HG03196 (cell line): ENCODE results near the gene GRPEL2.

ENCODE experiments used
- ATAC-seq: cut with Tn5 transposase; IDR thresholded peaks from one replicate; pipeline ENCODE4 v1.9.1; 2021; ENCODE audit not compliant: unreplicated experiment

The GRPEL2 gene

GRCh38 chr5:149317281-149318048 lies 27.8 kb upstream of the GRPEL2 start:
- no peak for ATAC-seq

- no peak for ATAC-seq
These were observed 26.1 kb upstream of the GRPEL2 start for GRCh38 chr5:149319174-149319573.

DNA sequence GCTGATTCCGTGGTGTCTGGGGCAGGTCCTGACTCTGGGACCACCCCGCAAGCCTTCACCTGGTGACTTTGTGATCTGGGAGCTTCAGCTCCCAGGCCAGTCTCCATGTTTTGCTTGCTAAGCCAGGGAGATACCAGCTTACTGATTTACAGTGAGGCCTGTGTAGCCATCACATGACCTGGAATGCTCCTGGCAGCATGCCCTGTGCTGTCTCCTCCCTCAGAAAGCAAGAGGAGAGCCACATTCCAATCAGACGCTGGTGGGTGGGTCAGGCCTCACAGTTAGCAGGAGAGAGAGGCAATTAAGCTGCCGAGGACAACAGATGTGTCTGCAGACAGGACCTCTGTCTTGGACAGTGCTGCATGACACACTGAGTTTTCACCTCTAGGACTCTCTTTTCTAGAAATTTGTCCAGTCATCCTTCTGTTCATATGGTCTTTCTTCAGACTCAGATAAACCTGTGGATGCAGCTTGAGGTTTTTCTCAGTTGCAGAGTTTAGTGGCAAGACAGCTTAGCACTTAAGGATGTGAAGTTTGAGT lies 24.4 kb upstream of the GRPEL2 start:
- no peak for ATAC-seq

GRCh38 chr5:149322518-149322917 lies 22.8 kb upstream of the GRPEL2 start:
- ATAC-seq, result no peak

DNA sequence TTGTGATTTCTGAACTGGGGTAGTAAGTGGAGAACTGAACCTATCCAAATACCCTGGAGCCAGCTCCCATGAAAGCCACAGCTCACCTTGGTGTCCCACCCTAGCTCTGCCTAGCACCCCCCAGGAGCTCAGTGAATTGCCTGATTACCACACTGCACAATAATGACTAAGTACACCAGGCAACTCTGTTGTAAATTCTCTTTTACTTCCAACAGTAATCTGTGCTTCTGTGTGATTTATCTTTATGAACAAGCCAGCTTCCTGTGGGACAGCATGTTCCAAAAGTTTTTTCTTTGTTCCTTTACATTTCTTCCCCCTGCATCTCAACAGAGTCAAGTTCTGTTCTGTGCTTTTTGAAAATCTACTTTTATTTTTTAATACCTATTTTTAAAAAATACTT lies 22.1 kb upstream of the GRPEL2 start:
- ATAC-seq, result no peak

DNA sequence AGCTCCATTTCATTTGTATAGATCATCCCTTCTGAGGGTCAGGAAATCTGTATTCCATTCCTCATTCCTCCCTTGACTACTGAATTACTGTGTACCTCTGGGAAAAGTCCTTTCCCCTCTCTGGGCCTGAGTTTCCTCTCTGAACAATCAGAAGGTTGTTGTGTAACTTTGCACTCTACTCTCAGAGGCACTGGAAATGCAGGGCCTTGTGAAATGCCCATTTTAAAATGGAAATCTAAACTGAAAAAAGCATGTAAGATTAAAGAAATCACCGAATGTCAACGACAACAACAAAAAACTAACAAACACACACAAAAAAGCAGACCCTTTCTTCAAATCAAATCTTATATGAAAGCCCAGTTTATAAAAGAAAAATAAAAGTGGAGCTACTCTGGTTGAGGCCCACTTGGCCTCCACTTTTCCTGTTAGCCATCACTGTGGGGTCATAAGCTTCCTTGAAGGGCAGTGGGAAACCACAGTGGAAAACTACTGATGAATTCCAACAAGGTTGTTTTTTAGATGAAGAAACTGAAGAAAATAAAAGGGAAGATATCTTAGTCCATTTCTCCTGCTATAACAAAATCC lies 21.6 kb upstream of the GRPEL2 start:
- ATAC-seq, result no peak

DNA sequence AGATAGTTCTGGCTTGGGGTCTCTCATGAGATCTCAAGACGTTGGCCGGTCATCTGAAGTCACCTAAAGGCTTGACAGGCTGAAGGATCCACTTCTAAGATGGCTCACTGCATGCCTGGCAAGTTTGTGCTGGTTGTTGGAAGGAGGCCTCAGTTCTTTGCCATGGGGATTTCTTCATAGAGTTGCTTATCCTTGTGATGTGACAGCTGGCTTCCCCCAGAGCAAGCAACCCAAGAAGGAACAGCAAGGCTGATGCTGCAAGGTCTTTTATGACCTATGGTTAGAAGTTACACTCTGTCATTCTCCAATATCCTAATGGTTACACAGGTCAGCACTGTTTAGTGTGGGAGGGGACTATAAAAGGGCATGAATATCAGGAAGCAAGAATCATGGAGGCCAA lies 20.7 kb upstream of the GRPEL2 start:
- ATAC-seq, result no peak

- no peak for ATAC-seq
These were observed 20.0 kb upstream of the GRPEL2 start for GRCh38 chr5:149325166-149325735.

DNA sequence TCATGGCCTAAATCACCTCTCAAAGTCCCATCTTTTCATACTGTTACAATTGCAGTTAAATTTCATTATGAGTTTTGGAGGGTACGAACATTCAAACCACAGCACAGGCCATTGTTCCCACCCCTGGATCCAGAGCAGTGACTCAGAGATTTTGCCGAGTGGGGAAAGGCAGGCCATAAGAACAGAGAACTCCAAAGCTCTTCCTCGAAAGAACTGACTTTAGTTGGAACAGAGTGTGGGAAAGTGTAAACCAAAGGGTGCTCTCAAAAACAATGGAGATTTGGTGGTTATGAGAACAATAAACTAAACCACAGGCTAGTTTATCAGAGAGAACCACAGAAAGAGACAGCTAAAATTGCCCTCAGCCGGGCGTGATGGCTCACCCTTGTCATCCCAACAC lies 19.4 kb upstream of the GRPEL2 start:
- no peak for ATAC-seq

DNA sequence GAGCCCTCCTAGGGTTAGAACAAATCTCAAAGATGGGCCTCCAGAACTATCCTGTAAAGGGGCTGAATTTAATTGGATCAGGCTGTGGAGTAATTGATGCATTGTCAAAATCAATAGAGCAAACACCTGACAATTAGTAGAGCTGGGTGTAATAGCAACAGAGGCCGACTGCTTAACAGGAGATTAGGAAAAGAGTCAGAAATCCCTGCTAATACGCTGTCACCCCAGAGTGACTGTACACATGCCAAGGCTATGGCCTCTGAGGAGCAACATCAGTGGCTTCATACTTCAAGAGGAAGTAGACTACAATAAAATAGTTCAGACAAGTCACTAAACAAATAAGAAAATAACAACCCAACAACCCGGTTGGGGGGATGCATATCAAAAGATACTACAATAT lies 18.7 kb upstream of the GRPEL2 start:
- ATAC-seq, result no peak

GRCh38 chr5:149328177-149328576 lies 17.1 kb upstream of the GRPEL2 start:
- no peak for ATAC-seq

- ATAC-seq, result no peak
These were observed 11.4 kb upstream of the GRPEL2 start for GRCh38 chr5:149333711-149334443.

GRCh38 chr5:149337736-149338135 lies 7.6 kb upstream of the GRPEL2 start:
- no peak for ATAC-seq

DNA sequence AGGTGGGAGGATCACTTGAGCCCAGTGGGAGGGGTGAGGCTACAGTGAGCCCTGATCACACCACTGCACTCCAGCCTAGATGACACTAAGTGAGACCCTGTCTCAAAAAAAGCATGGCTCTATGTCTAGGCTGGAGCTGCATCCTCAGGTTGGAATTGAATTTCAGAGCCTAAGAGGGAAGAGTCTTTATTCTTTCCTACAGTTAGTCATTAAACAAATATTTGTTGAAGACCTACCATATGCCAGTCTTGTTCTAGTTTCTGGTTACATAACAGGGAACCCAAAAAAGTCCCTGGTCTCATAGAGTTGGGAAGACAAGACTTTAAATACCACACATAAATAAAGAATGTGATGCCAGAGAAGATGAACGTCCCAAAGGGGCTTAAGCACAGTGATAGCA lies 6.9 kb upstream of the GRPEL2 start:
- no peak for ATAC-seq

DNA sequence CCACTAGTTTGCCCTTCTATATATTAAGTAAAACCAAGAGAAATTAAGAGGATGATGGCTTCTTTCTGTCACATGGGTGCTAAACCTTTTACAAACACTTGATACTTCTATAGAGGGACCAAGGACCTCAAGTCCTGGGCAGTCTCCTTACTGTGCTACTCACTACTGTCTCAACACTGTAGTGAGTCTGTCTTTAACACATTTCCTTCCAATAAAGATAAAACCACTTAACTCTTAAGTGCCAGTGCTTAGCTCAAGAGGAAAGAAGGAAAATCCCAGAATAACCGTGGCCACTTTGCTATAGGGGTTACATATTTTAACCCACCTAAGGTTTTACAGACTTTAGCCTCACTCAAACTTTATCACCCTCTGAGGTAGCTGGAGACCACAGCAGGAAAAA lies 4.4 kb upstream of the GRPEL2 start:
- no peak for ATAC-seq

GRCh38 chr5:149341876-149342275 lies 3.4 kb upstream of the GRPEL2 start:
- ATAC-seq, result no peak

DNA sequence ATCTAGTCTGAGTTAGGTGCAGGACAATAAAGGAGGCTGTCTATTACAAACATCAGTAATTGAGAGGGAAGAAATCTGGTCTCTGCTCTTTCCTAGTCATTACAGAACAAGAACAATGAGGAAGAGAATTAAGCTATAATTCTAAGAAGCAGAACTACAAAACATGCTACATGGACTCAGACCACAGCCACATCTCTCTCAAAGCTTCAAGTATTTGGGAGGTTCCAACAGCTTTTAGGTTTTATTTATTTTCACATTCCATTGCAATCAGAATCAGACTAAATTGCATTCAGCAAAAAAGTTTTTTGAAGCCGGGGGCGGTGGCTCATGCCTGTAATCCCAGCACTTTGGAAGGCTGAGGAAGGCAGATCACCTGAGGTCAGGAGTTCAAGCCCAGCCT lies 1.1 kb upstream of the GRPEL2 start:
- no peak for ATAC-seq

DNA sequence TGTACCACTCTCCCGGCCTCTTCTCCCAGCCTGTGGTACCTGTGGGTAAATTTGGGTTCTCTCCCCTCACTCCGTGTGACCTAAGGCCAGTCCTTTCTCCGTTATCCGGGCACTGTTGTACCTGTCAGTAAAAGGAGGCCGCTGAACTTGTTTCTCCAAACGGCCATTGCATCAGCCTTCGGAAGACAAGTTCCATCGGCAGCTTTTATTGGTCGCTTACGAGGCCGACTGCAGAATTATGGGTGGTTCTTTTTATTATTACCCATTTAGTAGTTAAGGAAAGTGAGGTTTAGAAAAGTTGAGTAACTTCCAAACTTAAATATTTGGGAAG lies 558 bp downstream of the GRPEL2 start:
- peak; percentile 11 for ATAC-seq

DNA sequence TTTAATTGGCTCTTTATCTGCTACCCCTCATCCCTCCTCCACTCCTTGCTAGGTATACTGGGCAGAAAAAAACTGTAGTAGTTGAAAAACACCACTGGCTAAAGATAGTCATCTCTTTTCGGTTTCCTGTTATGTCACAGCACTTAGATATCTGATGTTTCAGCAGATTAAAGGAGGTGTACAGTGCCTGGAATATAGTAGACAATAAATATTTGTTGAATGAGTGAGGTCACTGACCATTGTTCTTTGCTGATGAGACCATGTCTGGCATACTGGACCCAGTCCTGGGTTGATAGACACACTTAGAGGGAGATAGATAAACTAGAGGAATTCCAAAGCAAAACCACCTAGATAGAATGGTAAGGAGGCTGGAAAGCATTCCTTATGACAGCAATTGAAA lies 3.2 kb downstream of the GRPEL2 start:
- ATAC-seq, result no peak

DNA sequence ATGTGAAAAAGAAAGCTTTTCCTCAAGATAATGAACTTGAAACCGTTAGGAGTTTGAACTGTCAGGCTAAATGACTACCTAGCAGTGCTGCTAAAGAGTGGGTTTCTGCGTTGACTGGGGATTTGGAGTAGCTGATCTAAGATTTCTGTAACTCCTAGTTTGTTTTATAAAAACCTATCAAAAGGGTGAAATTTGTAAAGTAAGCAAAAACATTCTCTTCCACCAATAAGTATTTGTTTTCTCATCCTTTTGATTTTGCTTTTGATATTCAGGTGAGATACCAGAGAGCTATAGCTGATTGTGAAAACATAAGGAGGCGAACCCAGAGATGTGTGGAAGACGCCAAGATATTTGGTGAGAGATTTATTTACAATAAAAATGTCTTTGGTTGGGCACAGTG lies 4.1 kb downstream of the GRPEL2 start:
- no peak for ATAC-seq

GRCh38 chr5:149352169-149352568 lies 6.9 kb downstream of the GRPEL2 start:
- ATAC-seq, result no peak

DNA sequence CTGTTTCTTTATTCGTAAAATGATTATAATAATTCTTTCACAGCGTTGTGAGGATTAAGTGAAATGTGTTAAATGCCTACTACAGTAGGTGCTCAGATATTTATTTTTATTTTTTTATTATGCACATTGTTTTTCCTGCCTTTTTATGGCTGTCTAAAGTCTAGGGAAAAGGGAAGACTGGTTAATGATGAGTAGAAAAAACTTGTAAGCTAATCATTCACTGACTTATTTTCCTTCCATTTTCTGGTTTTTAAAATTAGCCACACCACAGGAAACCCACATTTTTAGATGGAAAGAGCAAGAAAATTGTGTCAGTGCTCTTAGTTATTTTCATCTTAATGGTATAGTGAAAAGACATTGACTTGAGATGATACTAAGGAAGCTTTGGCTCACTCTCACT lies 8.6 kb downstream of the GRPEL2 start:
- ATAC-seq, result no peak
